Activated CD4-positive, alpha-beta T cell treated with anti-CD3 and anti-CD28 coated beads for 24 hours (primary cell): ENCODE measurements around the gene EGFR.

Experiments used
- DNase-seq, 2 donors: peaks; one replicate each; pipeline ENCODE4 v3.0.0-alpha.2; 2020; ENCODE audit warnings: low read depth in 2 of 2

EGFR gene

GRCh38 chr7:55013851-55014250 lies 5.0 kb upstream of the EGFR start:
- no peak for DNase-seq

- DNase-seq = no peak
These were observed 2.6 kb upstream of the EGFR start for GRCh38 chr7:55016061-55016745.

- no peak for DNase-seq
These were observed 2.1 kb upstream of the EGFR start for GRCh38 chr7:55016746-55017090.

- no peak for DNase-seq
These were observed 976 bp upstream of the EGFR start for GRCh38 chr7:55017841-55018240.

- no peak for DNase-seq
These were observed 424 bp downstream of the EGFR start for GRCh38 chr7:55019191-55019690.

- DNase-seq = no peak
These were observed 1.1 kb downstream of the EGFR start for GRCh38 chr7:55019691-55020465.

- no peak for DNase-seq
These were observed 1.7 kb downstream of the EGFR start for GRCh38 chr7:55020466-55020871.

- no peak for DNase-seq
These were observed 2.2 kb downstream of the EGFR start for GRCh38 chr7:55021053-55021452.

GRCh38 chr7:55022002-55022985 lies 3.5 kb downstream of the EGFR start:
- no peak for DNase-seq

- DNase-seq = no peak
These were observed 5.2 kb downstream of the EGFR start for GRCh38 chr7:55023841-55024505.

- DNase-seq = no peak
These were observed 6.0 kb downstream of the EGFR start for GRCh38 chr7:55024776-55025175.

GRCh38 chr7:55026086-55026790 lies 7.4 kb downstream of the EGFR start:
- DNase-seq = no peak

- no peak for DNase-seq
These were observed 8.2 kb downstream of the EGFR start for GRCh38 chr7:55026867-55027490.

GRCh38 chr7:55028011-55028410 lies 9.2 kb downstream of the EGFR start:
- no peak for DNase-seq

GRCh38 chr7:55030314-55030713 lies 11.5 kb downstream of the EGFR start:
- DNase-seq = no peak

- no peak for DNase-seq
These were observed 12.3 kb downstream of the EGFR start for GRCh38 chr7:55031075-55031474.

GRCh38 chr7:55032069-55032699 lies 13.4 kb downstream of the EGFR start:
- no peak for DNase-seq

GRCh38 chr7:55033236-55033846 lies 14.5 kb downstream of the EGFR start:
- no peak for DNase-seq

- no peak for DNase-seq
These were observed 16.0 kb downstream of the EGFR start for GRCh38 chr7:55034776-55035175.
